Thoracic aorta (tissue), 2 donors: ENCODE measurements around the gene CHMP2A. TPM values are rescaled to one million over a fixed set of nuclear protein-coding genes. Genes with fewer than 3 reads are reported as not detected.

Experiments used
- ATAC-seq: fragments of 150-250 bp; one replicate; pipeline ENCODE4 v1.8.0; 2017; ENCODE audit warnings: low read depth; ENCODE audit not compliant: insufficient number of reproducible peaks, low FRiP score
- DNase-seq: peaks from one replicate; pipeline ENCODE4 v3.0.0-alpha.2; 2020; ENCODE audit warnings: low spot score
- H3K27ac ChIP-seq, 2 donors: fragments of 200-600 bp; sonication (generic); 1 replicate in 1 of 2; 2 replicates in 1 of 2; pipeline ENCODE4 v1.5.1; 2016; ENCODE audit warnings: mild to moderate bottlenecking in 2 of 2, moderate library complexity in 2 of 2
- H3K27me3 ChIP-seq: fragments of 200-600 bp; sonication (generic); replicated peaks from 2 replicates; pipeline ENCODE4 v1.6.0; 2016; ENCODE audit warnings: mild to moderate bottlenecking; ENCODE audit not compliant: insufficient read depth
- H3K36me3 ChIP-seq: fragments of 200-600 bp; sonication (generic); one replicate; pipeline ENCODE4 v1.5.1; 2016
- H3K4me1 ChIP-seq, 2 donors: fragments of 200-600 bp; sonication (generic); 1 replicate in 1 of 2; 2 replicates in 1 of 2; pipeline versions ENCODE4 v1.5.1 to v1.6.0; 2016; ENCODE audit warnings: low read depth in 2 of 2, mild to moderate bottlenecking in 1 of 2; ENCODE audit not compliant: control insufficient read depth in 1 of 2
- H3K4me3 ChIP-seq: fragments of 200-600 bp; sonication (generic); 2 replicates; pipeline ENCODE4 v1.5.1; 2016; ENCODE audit warnings: mild to moderate bottlenecking
- H3K9me3 ChIP-seq: fragments of 200-600 bp; sonication (generic); 2 replicates; pipeline ENCODE4 v1.5.1; 2016
- total RNA-seq, 2 donors: library from RNA; depleted of rRNA; stranded (reverse); fragments of >200 nt; gene quantifications; one replicate each; pipeline versions ENCODE4 v1.1.0 to v1.2.3, GENCODE V29; 2016
- TF ChIP-seq, protein P1 (sequence below): fragments of 200-600 bp; sonication (generic); IDR thresholded peaks from one replicate; pipeline ENCODE4 v1.5.1; 2019; ENCODE audit warnings: antibody characterized with exemption

CHMP2A gene
- total RNA-seq, 2 donors from 2014 or later: 90.3 to 98.8 TPM

DNA sequence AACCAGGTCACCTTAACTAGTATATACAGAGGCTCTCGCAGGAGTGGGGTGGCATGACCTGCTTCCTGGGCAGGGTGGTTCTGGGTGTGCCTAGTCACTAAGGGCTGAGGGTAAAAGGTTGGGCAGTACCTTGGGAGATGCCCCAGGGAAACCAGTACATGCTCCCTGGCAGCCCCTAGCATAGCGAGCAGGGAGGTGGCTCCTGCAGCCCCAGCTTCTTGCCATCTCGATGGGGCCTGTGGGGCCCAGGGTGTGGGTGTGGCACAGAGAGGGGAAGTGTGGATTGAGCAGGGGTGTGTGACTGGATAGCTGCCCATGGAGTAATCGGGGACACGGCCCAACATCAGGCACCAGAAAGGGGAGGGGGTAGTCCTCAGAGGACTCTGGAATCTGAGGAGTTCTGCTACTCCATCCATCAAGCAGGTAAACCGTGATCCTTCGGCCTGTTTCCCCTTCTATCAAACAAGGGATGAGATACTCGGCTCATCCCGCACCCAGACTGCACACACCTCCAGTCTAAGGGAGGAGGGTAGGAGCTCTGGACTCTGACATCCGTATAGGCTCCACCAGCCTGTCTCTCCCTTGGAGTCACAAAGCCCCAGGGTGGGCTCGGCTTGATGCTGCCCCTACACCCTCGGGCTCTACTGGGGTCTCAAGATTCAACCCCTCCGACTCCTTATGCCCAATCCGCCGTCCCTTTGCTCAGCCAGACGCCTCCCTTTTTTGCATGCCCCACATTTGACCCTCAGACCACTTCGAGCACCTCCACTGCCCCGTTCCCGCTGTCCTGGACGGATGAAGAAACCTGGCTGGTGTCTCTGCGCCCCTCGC, 36.4 kb downstream of the CHMP2A start:
- TF ChIP-seq, protein P1, sequence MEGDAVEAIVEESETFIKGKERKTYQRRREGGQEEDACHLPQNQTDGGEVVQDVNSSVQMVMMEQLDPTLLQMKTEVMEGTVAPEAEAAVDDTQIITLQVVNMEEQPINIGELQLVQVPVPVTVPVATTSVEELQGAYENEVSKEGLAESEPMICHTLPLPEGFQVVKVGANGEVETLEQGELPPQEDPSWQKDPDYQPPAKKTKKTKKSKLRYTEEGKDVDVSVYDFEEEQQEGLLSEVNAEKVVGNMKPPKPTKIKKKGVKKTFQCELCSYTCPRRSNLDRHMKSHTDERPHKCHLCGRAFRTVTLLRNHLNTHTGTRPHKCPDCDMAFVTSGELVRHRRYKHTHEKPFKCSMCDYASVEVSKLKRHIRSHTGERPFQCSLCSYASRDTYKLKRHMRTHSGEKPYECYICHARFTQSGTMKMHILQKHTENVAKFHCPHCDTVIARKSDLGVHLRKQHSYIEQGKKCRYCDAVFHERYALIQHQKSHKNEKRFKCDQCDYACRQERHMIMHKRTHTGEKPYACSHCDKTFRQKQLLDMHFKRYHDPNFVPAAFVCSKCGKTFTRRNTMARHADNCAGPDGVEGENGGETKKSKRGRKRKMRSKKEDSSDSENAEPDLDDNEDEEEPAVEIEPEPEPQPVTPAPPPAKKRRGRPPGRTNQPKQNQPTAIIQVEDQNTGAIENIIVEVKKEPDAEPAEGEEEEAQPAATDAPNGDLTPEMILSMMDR: no peak
- Histone ChIP-seq H3K9me3 (no peaks in the 10 kb centered on the region), H3K4me1 (peaks cover 13 to 37% of the 10 kb centered on the region in 2 donors), H3K4me3 (peak overlapping the region; percentile 97), H3K27ac (peak overlapping the region; percentile 94 to 98), H3K27me3 (no peaks in the 10 kb centered on the region), H3K36me3 (peaks cover 21% of the 10 kb centered on the region)
- DNase-seq (no peak), ATAC-seq (no peak)

DNA sequence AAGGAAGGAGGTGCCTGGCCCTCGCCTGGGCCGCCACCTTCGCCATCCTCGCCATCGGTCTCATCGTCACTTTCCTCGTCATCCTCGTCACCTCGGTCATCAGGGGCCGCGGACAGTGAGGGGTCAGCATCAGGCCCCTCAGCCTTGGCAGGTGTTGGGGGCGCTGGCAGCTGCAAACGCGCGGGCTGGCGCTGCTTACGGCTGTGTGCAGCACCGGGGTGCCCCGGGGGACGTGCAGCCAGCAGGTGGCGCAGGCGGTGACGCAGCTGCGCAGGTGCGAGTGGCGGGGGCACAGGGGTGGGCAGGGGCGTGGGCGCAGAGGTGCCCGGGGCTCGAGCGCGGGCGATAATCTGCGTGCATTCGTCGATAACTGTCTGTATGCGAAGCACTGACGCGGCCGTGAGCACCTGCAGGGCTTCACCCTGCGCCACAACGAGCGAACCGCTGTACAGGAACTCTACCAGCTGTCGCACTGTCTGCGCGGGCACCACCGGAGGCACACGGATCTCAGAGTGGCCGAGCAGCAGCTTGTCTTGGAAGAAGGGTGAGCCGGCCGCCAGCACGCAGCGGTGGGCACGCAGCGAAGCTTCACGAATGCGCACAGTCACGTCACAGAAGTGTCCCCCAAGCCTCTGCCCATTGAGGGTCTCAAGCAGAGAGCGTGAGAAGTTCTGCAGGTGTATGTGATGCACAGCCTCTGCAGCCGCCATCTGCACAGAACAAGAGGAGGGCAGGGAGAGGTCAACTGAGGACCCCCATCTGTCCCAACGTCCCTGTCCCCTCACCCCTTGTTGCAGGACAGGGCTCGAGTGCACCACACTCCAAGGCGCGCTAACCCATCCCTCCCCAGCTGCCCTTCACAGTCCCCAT, 37.7 kb downstream of the CHMP2A start:
- TF ChIP-seq, protein P1: no peak
- Histone ChIP-seq H3K4me1 (peaks cover 13 to 38% of the 10 kb centered on the region in 2 donors), H3K36me3 (peaks cover 21% of the 10 kb centered on the region), H3K4me3 (no peak overlapping the region), H3K27ac (no peak overlapping the region), H3K27me3 (no peaks in the 10 kb centered on the region), H3K9me3 (no peaks in the 10 kb centered on the region)
- no peak for ATAC-seq
- DNase-seq: no peak

DNA sequence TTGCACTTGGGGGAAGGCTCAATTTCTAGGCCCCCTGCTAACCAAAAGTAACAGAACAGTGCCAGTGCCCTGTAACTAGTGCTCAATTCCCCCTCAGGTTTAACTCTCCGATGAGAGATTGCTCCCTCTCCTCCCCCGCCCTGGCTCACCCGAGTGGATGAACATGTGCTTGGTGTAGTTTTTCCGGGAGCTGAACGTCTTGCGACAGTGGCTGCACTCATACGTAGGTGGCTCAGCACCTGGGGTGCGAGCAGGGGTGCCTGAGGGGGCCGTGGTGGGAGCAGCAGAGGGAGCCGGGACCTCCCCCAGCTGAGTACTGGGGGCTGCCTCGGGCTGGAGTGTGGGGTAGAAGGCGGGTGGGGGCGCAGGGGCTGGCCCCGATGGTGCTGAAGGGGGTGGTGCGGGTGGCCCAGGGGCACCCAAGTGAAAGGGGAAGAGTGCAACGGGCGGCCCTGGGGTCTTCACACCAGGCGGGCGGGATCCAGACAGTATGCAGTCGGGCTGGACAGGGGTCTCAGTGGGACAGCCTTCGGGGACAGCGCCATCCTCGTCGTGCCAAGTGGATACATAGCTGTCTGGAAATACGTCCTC, 38.6 kb downstream of the CHMP2A start:
- Histone ChIP-seq H3K36me3 (peaks cover 21% of the 10 kb centered on the region), H3K27me3 (no peaks in the 10 kb centered on the region), H3K9me3 (no peaks in the 10 kb centered on the region), H3K27ac (no peak overlapping the region), H3K4me3 (no peak overlapping the region), H3K4me1 (peaks cover 13 to 38% of the 10 kb centered on the region in 2 donors)
- DNase-seq (no peak), ATAC-seq (no peak)
- TF ChIP-seq, protein P1: no peak

DNA sequence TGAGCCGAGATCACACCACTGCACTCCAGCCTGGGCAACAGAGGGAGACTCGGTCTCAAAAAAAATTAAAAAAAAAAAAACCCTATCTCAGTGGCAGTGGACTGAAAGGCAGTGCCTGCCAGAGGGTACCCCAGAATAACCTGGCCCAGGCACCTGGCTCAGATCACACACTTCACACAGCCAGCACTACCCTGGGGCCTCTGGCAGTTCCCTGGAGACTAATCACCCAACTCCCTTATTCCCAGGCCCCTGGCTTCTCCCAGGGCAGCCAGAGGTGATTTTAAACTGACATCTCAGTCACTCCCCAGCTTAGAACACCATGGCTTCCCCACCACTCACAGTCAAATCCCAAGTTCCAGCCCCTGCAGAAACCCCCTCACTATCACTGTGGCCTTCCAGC, 39.6 kb downstream of the CHMP2A start:
- no peak for ATAC-seq
- H3K27me3 ChIP-seq: no peaks in the 10 kb centered on the region
- peaks cover 13 to 33% of the 10 kb centered on the region in 2 donors for H3K4me1 ChIP-seq
- no peak overlapping the region for H3K27ac ChIP-seq
- H3K9me3 ChIP-seq: no peaks in the 10 kb centered on the region
- TF ChIP-seq, protein P1: no peak
- DNase-seq: no peak
- no peak overlapping the region for H3K4me3 ChIP-seq
- H3K36me3 ChIP-seq: peaks cover 21% of the 10 kb centered on the region
